Measurements from ENCODE around the gene NRF1.
"Not testable (repeated sequence)": the region's sequence is repeated elsewhere in the genome, so short reads cannot be mapped to it uniquely, and the experiment has no call there.

NRF1 gene

DNA sequence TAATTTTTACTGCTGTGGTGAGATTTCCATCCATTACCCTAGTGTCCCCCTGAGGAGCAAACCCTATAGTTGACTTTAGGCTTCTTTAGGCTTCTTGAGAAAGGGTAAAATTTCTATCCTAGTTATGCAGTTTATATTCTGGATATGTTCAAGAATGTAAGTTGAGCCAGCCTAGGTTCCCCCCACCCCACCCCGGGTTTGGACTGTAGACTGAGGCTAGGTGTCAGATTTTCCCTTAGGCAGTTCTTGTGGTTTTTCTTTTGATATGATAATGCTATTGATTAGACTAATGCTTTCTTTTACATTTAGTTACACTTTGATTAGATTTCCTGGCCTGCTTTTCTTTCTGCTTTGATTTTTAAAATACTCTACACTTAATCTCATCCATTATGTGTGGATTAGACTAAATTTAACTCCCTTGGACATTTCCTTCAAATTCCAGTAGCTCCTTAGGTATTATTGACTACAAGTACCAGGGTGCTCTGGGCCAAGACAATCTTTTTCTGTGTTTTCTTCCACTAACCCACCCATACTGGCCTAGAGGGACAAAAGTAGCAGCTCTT is 37.7 kb downstream of the NRF1 start:
- no peak for DNase-seq

DNA sequence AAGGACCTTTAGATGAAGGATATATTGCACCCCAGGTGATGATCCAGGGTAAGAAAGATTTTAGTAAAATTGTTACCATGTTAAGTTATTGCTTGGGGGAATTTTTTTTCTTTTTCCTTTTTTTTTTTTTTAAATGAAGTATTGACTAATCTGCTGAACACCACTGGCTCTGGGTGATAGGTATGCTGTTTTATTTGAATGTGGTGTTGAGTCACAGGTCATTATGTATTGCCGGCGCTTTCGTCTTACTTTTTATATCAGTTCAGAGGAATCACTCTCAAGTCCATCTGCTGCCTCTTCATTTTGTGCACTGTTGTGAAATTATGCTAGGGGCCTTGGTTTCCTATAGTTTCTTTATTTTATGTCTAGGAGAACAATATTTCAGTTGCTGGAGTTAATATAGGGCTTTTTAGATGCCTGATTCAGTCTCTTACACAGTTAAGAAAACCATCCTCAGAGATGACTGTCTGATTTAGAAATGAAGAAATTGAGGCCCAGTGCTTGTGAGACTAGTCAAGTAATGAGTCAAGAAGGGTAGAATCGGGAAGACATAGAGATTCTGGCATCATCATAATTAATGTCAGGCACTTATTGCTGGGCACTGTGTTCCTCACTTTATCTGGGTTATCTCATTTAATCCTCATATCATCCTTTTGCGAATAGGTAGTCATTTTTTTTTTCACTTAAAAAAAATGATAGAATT is 38.7 kb downstream of the NRF1 start:
- no peak for DNase-seq

DNA sequence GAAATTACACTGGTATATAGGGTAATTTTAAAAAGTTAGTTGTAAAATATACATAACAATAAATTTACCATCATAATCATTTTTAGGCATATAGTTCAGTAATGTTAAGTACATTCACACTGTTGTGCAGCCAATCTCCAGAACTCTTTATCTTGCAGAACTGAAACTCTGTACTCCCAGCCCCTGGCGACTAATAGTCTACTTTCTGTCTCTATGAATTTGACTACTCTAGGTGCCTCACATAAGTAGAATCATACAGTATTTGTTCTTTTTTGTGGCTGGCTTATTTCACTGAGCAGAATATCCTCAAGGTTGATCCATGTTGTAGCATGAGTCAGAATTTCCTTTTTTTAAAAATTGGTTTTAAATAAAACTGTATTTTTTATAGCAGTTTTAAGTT is 41.4 kb downstream of the NRF1 start:
- DNase-seq: no peak

DNA sequence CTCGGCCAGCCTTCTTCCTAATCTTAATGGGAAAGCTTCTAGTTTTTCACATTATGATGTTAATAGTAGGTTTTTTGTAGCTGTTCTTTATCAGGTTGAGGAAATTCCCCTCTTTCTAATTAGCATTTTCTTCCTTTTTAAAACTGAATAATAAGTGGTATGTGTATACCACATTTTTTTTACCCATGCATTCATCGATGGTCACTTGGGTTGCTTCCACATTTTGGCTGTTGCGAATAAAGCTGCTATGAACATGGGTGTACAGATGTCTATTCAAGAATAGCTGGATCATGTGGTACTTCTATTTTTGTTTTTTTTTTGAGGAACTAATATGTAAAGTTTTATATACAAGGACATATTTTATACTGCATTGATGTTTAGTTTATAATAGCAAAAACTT is 44.3 kb downstream of the NRF1 start:
- DNase-seq: no peak

DNA sequence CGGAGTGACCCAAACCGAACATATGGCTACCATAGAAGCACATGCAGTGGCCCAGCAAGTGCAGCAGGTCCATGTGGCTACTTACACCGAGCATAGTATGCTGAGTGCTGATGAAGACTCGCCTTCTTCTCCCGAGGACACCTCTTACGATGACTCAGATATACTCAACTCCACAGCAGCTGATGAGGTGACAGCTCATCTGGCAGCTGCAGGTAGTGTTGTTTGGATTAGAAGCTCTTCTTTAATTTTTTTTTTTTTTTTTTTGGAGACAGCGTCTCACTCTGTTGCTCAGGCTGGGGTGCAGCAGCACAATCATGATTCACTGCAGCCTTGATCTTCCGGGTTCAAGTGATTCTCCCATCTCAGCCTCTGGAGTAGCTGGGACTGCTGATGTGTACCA is 45.8 kb downstream of the NRF1 start:
- DNase-seq: no peak

DNA sequence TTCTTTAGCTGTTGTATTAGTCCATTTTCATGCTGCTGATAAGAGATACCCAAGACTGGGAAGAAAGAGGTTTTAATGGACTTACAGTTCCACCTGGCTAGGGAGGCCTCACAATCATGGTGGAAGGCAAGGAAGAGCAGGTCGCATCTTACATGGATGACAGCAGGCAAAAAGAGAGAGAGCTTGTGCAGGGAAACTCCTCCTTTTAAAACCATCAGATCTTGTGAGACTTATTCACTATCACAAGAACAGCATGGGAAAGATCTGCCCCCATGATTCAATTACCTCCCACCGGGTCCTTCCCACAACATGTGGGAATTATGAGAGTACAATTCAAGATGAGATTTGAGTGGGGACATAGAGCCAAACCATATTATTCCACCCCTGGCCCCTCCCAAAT is 48.4 kb downstream of the NRF1 start:
- DNase-seq: not testable (repeated sequence)

DNA sequence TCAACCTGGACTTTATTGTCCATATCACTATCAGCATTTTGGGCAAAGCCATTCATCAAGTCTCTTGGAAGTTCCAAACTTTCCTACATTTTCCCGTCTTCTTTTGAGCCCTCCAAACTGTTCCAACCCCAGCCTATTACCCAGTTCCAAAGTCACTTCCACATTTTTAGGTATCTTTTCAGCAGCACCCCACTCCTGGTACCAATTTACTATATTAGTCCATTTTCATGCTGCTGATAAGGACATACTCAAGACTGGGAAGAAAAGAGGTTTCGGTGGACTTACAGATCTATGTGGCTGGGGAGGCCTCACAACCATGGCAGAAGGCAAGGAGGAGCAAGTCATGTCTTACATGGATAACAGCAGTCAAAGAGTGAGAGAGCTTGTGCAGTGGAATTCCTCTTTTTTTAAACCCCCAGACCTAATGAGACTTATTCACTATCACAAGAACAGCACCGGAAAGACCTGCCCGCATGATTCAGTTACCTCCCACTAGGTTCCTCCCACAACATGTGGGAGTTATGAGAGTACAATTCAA is 50.2 kb downstream of the NRF1 start:
- no peak for DNase-seq

DNA sequence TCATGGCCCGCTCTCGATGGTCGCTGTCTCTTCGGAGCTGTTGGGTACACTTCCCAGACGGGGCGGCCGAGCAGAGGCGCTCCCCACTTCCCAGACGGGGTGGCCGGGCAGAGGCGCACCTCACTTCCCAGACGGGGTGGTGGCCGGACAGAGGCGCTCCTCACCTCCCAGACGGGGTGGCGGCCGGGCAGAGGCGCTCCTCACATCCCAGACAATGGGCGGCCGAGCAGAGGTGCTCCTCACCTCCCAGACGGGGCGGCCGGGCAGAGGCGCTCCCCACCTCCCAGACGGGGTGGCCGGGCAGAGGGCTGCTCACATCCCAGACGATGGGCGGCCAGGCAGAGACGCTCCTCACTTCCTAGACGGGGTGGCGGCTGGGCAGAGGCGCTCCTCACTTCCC is 51.7 kb downstream of the NRF1 start:
- not testable (repeated sequence) for DNase-seq

DNA sequence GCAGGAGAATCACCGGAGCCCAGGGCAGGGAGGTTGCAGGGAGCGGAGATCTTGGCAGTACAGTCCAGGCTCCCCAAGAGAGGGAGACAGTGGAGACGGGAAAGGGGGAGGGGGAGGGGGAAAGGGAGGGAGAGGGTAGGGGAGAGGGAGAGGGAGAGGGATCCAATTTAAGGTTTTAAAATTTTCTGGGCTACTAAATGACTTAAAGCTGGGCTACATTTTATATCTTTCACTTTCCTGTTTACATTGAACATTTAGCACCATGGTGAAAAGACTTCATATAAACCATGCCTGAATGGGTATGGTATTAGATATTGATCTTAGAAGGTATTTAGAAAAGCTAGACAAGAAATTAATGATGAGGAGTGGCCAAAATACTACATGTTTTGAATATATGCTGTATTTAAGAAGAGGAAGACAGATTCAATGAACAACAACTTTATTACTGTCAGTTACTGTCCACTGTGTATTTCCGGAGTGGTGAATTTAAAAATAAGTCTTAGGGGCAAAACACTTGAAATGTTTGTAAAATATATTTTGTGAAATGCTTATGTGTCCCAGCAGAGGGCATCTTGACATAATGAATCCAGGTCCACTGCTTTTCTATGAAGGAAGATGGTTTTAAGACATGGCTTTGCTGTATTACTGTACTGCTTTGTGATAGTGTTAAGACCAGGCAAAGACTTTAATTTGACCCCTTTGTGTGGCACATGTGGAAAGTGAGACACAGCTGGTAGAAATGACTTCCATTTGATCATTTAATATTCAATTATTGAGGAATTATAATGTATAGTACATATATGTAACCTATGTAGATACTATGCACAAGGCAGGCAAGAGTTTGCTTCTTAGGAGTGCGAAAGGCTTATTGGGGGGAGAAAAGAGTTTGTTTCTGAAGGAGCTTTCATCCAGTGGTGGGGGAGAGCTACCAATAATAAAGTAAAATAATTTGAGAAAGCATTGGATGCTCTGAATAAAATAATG is 52.8 kb downstream of the NRF1 start:
- DNase-seq: peak; percentile 23

DNA sequence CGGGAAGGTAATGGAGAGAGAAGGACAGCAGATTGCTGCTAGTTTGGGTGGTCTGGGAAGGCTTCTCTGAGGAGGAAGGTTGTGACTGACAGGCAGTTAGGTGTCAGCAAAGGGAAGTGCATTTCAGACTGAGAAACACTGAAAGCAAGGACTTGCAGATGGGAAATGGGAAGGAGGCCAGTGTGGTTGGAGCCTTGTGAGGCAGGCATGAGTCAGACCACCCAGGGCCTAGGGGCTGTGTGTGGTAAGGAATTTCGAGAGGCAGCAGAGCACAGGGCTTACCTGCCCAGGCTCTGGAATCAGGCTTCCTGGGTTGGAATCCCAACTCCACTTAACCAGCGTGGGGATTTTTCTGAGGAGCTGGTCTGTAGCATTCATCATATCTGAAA is 53.5 kb downstream of the NRF1 start:
- no peak for DNase-seq

DNA sequence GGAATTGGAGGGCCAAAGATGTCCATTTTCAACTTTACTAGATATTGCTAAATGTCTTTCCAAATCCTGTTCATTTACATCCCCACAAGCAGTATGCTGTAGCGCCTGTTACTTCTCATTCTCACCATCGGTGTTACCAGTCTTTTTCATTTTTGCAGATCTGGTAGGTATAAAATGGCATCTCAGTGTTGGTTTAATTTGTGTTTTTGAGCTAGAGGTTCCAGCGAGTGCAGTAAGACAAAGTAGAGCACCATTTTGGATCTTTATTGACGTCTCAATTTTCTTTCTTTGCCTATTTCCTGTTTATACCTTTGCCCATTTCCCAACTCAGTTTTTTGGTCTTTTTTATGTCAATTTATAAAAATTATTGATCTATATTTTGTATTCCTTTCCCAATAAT is 55.6 kb downstream of the NRF1 start:
- no peak for DNase-seq

DNA sequence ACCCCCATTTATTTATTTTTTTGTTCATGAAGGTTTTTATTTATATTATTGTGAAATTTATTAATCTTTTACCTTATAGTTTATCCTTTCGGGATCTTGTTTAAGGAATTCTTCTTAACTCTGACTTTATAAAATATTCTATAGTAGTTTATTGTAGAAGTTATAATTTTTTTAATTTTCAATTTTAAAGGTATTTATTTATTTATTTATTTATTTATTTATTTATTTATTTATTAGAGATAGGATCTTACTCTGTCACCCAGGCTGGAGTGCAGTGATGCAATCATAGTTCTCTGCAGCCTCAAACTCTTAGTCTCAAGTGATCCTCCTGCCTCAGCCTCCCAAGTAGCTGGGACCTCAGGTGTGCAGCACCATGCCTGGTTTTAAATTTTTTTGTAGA is 56.0 kb downstream of the NRF1 start:
- no peak for DNase-seq

DNA sequence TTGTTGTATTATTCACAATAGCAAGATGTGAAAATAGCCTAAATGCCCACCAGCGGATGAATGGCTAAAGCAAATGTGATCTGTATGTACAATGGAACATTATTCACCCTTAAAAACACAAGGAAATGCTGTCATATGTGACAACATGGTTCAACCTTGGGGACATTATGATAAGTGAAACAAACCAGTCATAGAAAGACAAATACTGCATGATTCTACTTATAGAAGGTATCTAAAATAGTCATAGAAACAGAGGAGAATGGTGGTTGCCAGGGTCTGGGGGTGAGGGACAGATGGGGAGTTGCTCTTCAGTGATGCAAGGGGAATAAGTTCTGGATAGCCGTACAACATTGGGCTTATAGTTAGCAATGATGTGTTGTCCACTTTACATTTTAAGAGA is 58.4 kb downstream of the NRF1 start:
- no peak for DNase-seq

DNA sequence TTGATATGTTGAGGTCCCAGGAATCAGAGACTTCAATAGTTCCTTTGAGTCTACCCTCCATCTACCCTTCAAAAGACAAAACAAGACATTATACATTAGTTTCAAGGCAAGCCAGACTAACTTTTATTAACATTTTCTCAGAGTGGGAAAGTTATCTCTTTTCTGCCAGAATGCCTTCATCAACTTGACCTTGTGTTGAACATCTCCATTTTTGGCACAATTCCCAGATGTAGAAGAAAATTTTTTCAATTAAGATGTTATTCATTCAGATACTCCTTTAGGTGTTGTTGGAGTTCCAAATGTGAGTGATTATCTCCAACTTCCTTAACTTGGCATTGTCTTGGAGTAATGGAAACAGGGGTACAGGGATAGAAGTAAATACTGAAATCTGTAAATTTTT is 59.1 kb downstream of the NRF1 start:
- no peak for DNase-seq

DNA sequence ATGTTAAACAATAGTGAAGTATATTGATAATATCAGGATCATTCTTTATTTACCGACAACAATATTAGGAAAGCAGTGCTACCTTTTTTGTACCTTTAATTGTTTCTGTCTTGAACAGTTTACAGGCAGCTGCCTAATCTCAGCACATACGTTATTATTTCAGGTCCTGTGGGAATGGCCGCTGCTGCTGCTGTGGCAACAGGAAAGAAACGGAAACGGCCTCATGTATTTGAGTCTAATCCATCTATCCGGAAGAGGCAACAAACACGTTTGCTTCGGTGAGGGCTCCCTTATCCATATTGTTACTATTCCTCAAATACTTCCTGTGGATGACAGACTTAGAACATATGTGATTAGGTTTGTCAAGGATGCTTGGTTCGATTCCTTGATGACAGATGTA is 59.7 kb downstream of the NRF1 start:
- no peak for DNase-seq

DNA sequence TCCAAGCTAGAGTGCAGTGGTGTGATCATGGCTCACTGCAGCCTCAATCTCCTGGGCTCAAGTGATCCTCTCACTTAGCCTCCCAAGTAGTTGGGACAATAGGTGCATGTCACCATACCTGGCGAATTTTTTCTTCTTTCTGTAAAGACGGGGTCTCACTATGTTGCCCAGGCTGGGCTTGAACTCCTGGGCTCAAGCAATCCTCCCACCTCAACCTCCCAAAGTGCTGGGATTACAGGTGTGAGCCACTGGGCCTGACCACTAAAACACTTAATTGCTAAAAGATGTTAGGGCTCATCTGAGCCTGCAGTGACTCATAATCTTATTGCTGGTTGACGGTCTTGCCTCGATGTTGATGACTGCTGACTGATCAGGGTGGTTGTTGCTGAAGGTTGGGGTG is 63.0 kb downstream of the NRF1 start:
- not testable (repeated sequence) for DNase-seq

DNA sequence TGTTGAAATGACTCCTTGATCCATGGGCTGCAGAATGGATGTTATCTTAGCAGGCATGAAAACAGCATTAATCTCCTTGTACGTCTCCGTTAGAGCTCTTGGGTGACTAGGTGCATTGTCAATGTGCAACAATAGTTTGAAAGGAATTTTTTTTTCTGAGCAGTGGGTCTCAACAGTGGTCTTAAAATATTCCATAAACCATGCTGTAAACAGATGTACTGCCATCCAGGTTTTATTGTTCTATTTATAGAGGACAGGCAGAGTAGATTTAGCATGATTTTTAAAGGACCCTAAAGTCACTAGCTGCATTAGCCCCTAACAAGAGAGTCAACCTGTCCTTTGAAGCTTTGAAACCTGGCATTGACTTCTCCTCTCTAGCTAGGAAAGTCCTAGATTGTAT is 64.0 kb downstream of the NRF1 start:
- DNase-seq: no peak

DNA sequence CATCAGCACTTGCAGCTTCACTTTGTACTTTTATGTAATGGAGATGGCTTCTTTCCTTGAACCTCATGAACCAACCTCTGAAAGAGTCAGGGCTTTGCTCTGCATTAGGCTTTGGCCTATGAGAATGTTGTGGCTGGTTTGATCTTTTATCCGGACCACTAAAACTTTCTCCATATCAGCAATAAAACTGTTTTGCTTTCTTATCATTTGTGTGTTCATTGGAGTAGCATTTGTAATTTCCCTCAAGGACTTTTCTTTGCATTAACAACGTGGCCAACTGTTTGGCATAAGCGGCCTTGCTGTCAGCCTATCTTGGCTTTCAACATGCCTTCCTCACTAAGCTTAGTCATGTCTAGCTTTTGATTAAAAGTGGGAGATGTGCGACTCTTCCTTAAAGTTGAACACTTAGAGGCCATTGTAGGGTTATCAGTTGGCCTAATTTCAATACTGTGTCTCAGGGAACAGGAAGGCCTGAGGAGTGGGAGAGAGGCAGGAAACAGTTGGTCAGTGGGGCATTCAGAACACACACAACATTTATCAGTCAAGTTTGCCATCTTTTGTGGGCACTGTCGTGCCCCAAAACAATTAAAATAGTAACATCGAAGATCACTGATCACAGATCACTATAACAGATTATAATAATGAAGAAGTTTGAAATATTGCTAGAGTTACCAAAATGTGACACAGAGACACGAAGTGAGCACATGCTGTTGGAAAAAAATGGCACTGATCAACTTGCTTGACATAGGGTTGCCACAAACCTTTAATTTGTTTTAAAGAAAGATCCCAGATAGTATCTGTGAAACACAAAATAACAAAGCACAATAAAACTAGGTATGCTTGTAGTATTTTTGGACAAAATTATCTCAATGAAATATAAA is 64.7 kb downstream of the NRF1 start:
- no peak for DNase-seq

DNA sequence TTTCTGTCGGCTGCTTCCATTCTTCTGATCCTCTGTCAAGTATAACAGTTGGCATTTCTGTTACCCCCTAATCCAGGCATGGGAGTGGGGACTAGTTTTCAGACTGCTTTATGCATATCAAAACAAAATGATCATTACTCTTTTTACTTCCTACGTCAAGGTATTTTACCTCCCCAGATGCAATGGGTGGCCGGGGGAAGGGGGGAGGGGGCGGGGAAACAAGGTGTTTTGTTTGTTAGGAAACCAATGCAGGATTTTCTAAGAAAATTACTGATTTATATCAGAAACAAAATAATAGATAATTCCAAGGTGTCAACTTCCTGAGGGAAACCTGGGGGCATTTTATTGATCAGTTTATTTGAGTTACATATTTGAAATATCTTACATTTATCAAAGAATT is 66.3 kb downstream of the NRF1 start:
- no peak for DNase-seq

DNA sequence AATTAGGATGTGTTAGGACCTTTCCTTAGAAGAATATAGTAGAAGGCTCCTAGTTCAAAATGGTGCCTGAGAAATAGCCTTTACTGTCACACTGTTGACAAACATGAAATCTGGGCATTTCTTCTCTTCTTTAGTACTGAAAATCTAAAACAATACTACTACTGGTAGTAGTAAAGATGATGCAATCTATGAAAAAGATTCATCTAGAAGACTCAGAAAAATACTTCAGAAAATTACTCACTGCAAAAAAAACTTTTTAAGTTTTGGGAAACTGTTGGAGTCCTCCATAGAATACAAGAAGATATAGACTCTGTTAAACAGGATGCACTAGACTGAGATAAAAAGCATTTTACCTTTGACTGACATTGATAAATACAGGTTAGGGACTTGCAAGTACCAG is 67.1 kb downstream of the NRF1 start:
- DNase-seq: no peak

DNA sequence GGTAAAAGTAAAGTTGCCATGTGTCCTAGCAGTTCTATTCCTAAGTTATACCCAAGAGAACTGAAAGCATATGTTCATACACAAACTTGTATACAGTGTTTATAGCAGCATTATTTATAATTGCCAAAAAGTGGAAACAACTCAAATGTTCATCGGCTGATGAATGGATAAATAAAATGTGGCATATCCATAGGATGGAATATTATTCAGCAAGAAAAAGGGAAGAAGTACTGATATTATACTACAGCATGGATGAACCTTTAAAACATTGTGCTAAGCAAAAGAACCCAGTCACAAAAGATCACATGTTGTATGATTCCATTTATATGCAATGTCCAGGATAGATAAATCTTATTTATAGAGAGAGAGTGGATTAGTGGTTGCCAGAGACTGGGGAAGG is 68.9 kb downstream of the NRF1 start:
- no peak for DNase-seq

DNA sequence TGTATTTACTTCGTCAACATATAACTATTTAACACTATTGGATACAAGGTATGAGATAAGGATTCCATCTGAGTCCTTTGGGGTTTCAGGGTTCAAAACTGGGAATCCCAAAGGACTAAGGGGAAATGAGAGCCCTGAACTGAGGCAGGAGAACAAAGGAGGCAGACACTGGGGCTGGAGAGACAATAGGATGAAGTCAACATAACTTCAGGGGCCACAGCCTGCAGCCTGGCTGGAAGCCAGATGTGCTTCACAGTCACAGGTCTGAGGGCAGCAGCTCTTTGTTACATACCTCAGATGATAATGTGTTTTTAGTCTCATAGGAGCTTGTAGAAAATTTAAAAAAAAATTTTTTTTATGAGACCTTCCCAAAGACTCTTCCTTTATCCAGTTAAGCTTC is 73.3 kb downstream of the NRF1 start:
- DNase-seq: no peak

DNA sequence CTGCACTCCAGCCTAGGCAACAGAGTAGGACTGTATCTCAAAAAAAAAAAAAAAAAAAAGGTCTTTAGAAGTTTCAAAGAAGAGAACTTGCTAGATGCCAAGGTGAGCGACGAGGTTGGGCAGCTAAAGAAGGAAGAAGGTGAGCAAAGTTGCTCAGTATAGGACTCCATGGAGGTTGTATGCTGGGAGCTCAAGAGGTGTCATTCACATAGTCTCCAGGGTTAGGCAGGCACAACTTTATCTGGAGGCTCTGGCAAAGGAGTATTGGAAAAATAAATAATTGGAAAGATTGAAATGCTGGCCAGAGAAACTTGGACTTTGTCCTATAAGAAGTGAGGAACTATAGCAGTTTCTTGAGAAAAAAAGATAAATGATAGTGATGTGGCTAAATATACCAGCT is 74.5 kb downstream of the NRF1 start:
- DNase-seq: no peak

Data from CD4-positive, alpha-beta T cell treated with Interleukin-4 for 4 hours (primary cell).